Peyer's patch (tissue), 4 donors: ENCODE measurements around the gene CETP.

ENCODE experiments used
- POLR2A ChIP-seq, 2 donors: fragments of 450-650 bp; IDR thresholded peaks; one replicate each; pipeline ENCODE4 v1.5.1; 2017; ENCODE audit warnings: antibody characterized with exemption in 2 of 2, mild to moderate bottlenecking in 2 of 2, moderate library complexity in 2 of 2
- TF ChIP-seq, protein P1 (sequence below), 6 experiments: fragments of 450-650 bp in 4 of 6; fragments of 200-600 bp in 2 of 6; sonication (generic) in 1 of 6; IDR thresholded peaks; one replicate each; pipeline ENCODE4 v1.5.1; 2017 to 2019; ENCODE audit warnings: antibody characterized with exemption in 6 of 6, mild to moderate bottlenecking in 3 of 6, moderate library complexity in 1 of 6

- TF ChIP-seq, protein P1, sequence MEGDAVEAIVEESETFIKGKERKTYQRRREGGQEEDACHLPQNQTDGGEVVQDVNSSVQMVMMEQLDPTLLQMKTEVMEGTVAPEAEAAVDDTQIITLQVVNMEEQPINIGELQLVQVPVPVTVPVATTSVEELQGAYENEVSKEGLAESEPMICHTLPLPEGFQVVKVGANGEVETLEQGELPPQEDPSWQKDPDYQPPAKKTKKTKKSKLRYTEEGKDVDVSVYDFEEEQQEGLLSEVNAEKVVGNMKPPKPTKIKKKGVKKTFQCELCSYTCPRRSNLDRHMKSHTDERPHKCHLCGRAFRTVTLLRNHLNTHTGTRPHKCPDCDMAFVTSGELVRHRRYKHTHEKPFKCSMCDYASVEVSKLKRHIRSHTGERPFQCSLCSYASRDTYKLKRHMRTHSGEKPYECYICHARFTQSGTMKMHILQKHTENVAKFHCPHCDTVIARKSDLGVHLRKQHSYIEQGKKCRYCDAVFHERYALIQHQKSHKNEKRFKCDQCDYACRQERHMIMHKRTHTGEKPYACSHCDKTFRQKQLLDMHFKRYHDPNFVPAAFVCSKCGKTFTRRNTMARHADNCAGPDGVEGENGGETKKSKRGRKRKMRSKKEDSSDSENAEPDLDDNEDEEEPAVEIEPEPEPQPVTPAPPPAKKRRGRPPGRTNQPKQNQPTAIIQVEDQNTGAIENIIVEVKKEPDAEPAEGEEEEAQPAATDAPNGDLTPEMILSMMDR (IDR thresholded peaks at IDR 0.05), result no peak
- TF ChIP-seq POLR2A (IDR thresholded peaks at IDR 0.05), result no peak
Observed at GRCh38 chr16:57001026-57001679, 39.4 kb downstream of the CETP start.
